ENCODE measurements around the gene TSPYL1.

The TSPYL1 gene

DNA sequence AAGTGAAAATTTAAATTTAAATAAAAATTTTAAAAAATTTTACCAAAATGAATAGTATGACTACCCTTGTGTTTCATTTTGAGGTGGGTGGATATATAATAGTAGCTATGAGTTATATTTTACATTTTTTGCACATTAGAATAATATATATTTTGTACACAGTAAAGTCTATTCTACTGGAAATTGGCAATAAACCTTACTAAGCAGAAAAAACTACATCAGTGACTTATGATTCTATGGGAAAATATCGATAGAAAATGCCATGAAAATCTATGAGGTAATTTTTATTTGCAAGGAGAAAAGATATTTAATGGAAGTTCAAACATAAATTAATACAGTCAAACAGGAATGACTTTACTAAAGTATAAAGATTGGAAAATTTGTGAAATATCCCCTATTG is 23.0 kb downstream of the TSPYL1 start:
- no peak overlapping the region for H3K27ac Mint-ChIP-seq
- H3K36me3 Mint-ChIP-seq (ENCODE audit: low read depth), result peaks cover 7% of the 10 kb centered on the region
- H3K27me3 Mint-ChIP-seq (ENCODE audit: low read depth), result no peaks in the 10 kb centered on the region
- peaks cover 8% of the 10 kb centered on the region for H3K4me1 Mint-ChIP-seq (ENCODE audit: low read depth)
- H3K9me3 Mint-ChIP-seq, result no peaks in the 10 kb centered on the region
- H3K4me3 Mint-ChIP-seq, result no peak overlapping the region

- Mint-ChIP-seq H3K4me3 (no peak overlapping the region), H3K36me3 (ENCODE audit: low read depth) (peaks cover 15% of the 10 kb centered on the region), H3K27ac (no peak overlapping the region), H3K27me3 (ENCODE audit: low read depth) (no peaks in the 10 kb centered on the region), H3K4me1 (ENCODE audit: low read depth) (peaks cover 21% of the 10 kb centered on the region), H3K9me3 (no peaks in the 10 kb centered on the region)
Observed at GRCh38 chr6:116255246-116255800, 24.4 kb downstream of the TSPYL1 start.

DNA sequence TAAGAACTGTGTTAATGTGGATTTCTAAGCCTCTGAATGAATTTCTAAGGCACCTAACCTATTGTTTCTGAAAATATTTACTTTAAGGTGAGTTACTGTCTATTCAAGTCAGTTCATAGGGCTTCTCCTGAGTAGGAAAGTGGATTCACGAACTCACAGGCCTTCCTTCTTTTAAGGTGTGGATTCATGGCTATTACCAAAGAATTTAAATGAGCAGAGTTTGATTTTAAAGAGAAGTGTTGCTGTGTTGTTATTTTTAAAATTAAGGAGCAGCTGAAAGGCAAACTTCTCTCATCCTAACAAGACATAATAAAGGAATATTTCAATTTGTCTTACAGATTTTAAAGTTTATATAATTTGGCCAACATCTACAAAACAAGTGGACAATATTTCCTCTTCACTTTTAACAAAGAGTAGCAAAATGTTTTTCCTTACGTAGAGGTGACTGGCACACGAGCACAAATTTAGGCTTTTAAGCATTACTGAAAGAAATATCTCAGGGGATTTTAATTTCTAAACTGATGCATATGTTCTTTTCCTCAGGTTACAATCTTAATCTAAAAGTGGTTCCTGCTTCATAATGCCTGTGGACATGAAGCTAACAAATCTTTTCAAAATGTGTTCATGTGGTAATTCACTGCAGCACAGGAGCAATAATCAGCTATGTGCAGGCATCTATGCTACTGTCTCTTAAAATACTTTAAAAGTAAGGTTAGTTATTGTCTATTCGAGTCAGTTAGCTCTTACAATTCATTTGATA is 25.3 kb downstream of the TSPYL1 start:
- no peak overlapping the region for H3K27ac Mint-ChIP-seq
- no peaks in the 10 kb centered on the region for H3K27me3 Mint-ChIP-seq (ENCODE audit: low read depth)
- no peaks in the 10 kb centered on the region for H3K9me3 Mint-ChIP-seq
- H3K4me1 Mint-ChIP-seq (ENCODE audit: low read depth), result peaks cover 26% of the 10 kb centered on the region
- no peak overlapping the region for H3K4me3 Mint-ChIP-seq
- peaks cover 18% of the 10 kb centered on the region for H3K36me3 Mint-ChIP-seq (ENCODE audit: low read depth)

DNA sequence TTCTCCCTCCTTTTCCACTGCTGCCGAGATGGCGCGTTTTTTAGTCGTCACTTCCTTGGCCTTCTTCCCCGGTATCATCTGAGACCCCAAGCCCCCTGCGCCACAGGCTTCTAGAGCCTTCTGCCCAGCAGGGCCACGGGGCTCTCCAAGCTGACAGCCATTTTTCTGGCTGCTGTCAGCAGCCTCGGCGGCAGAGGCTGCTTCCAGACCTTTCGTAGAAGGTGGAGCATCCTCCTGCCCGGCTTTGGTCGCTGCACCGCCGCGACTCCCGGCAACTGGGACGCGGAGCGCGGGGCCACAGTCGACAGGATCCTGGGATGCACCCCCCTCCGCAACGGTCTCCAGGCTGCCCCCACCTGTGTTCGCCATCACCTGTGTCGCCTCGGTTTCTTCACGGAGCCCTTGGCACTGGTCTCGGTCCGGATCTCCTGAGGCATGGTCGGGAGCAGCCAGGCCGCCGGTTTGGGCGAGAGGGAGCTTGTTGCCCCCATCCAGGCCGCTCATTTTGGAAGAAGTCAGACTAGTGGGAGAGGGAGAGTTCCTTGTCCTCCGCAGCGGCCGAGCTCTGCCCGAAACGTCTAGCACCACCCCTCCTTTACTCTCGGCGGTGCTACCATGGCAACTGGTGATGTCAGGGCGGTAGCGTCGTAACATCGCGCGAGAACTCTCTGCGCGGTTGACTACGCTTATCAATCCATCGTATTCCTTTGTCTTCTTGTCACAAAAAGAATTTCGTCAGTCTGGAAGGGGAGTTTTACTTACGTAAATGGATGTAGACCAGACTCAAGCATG is 26.0 kb downstream of the TSPYL1 start, which contains the start of gene TSPYL4:
TSPYL4 (minus strand) TSS at position 571 of the 792 bp plus-strand sequence; CDS start at position 504, 67 bp downstream.
- H3K27ac Mint-ChIP-seq, result no peak within 1 kb of the TSS
- no peaks in the 10 kb centered on the region for H3K27me3 Mint-ChIP-seq (ENCODE audit: low read depth)
- no peaks in the 10 kb centered on the region for H3K9me3 Mint-ChIP-seq

GRCh38 chr6:116253188-116253504 is 26.6 kb downstream of the TSPYL1 start:
- Mint-ChIP-seq H3K36me3 (ENCODE audit: low read depth) (peaks cover 23% of the 10 kb centered on the region), H3K9me3 (no peaks in the 10 kb centered on the region), H3K4me3 (no peak overlapping the region), H3K4me1 (ENCODE audit: low read depth) (peaks cover 30% of the 10 kb centered on the region), H3K27me3 (ENCODE audit: low read depth) (no peaks in the 10 kb centered on the region), H3K27ac (no peak overlapping the region)

More for the DNA sequence above, 26.0 kb downstream of the TSPYL1 start, which contains the start of gene TSPYL4:
- Mint-ChIP-seq H3K4me3 (no peak within 1 kb of the TSS), H3K36me3 (ENCODE audit: low read depth) (peaks cover 18% of the 10 kb centered on the region), H3K4me1 (ENCODE audit: low read depth) (peaks cover 26% of the 10 kb centered on the region)

DNA sequence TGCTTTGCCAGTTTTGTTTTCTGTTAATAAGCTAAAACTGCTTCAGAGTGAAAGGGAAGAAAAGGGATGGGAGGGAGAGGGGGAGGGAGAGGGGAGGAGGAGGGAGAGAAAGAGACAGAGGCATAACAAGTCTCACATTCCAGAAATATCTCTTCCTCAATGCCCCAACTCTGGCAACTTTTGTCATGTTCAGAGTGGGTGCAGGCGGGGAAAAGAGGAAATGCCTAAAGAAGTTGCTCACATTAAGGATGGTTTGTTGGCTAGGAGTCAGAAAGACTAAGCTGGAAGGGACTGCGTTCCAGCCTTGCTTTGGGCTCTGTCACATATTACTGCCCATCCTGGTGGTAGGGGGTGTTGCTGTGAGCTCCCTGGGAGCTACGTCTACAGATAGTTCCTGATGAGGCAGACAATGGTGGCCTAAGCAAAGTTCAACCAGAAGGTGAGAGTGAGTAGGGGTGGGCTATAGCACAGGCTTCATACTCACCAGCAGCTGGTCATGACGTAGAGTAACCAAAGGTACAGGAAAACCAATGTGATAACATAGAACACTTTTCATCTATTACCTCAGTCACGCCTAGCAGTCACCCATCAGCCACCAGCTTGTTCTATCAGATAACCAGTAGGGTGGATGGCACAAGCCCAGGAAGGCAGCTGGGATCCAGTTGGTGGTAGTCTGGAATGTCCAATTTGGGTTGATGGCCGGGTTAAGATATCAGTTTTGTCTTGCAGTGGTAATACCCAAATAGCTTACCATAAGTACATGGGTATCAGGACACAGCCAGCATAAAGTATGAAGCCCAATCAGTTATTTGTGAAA is 28.0 kb downstream of the TSPYL1 start:
- Mint-ChIP-seq H3K27me3 (ENCODE audit: low read depth) (no peaks in the 10 kb centered on the region), H3K4me3 (peak overlapping the region; percentile 75), H3K9me3 (no peaks in the 10 kb centered on the region), H3K36me3 (ENCODE audit: low read depth) (peaks cover 23% of the 10 kb centered on the region), H3K27ac (peak overlapping the region; percentile 64), H3K4me1 (ENCODE audit: low read depth) (peaks cover 31% of the 10 kb centered on the region)

GRCh38 chr6:116248577-116248976 is 31.2 kb downstream of the TSPYL1 start:
- Mint-ChIP-seq H3K27me3 (ENCODE audit: low read depth) (no peaks in the 10 kb centered on the region), H3K9me3 (no peaks in the 10 kb centered on the region), H3K36me3 (ENCODE audit: low read depth) (peaks cover 23% of the 10 kb centered on the region), H3K4me1 (ENCODE audit: low read depth) (peaks cover 31% of the 10 kb centered on the region), H3K4me3 (no peak overlapping the region), H3K27ac (no peak overlapping the region)

DNA sequence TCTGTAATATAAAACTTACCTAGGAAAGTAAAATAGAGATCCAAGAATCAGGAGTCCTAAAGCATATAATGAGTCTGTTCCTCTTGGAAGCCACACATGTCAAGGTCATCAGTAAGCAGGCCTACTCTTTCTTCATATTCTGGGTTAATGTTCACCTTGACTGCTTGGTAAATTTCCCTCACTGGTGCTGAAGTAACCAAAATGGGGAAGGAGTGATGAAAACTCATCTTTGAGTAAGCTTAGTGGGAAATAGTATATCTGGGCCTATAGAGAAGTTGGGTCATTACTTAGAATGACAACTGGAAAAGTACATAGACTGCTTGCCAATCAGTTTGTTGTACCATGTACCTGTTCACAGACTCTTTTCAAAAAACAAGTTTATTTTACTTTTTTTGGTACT is 32.4 kb downstream of the TSPYL1 start:
- no peaks in the 10 kb centered on the region for H3K9me3 Mint-ChIP-seq
- no peak overlapping the region for H3K4me3 Mint-ChIP-seq
- H3K27me3 Mint-ChIP-seq (ENCODE audit: low read depth), result no peaks in the 10 kb centered on the region
- no peak overlapping the region for H3K27ac Mint-ChIP-seq
- H3K4me1 Mint-ChIP-seq (ENCODE audit: low read depth), result peaks cover 29% of the 10 kb centered on the region
- peaks cover 21% of the 10 kb centered on the region for H3K36me3 Mint-ChIP-seq (ENCODE audit: low read depth)

DNA sequence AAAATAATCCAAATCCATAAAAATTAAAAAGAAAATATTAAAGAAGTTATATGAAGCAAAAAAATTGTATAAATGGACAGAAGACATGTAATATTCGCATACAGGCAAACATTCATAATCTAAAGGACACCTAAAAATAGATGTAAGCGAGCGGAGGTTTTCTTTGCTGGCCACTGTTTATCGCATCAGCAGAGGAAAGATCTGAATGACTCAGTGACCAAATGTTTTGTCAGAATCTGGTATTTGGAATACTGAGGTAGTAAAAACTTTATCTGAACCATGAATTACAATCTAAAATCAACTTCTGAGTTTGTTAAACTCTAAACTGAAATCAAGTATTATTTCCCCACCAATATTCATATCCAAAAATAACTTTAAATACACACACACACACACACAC is 33.6 kb downstream of the TSPYL1 start:
- Mint-ChIP-seq H3K4me1 (ENCODE audit: low read depth) (peaks cover 17% of the 10 kb centered on the region), H3K36me3 (ENCODE audit: low read depth) (peaks cover 14% of the 10 kb centered on the region), H3K4me3 (no peak overlapping the region), H3K27ac (no peak overlapping the region), H3K27me3 (ENCODE audit: low read depth) (no peaks in the 10 kb centered on the region), H3K9me3 (no peaks in the 10 kb centered on the region)

DNA sequence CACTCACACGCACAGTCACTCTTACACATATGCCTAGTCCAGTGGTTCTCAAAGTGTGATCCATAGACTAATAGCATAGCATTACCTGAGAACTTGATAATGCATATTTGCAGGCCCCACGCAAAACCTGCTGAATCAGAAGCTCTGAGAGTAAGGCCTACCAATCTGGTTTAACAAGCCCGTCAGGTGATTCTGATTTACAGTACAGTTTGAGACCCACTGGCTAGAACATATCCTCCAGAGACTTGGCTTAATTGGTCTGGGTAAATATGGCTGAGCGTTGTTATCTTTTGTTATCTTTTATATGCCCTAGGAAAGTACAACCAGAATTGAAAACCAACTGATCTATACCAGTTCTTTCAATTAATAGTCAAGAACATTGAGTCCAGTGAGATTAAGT is 35.4 kb downstream of the TSPYL1 start:
- Mint-ChIP-seq H3K4me1 (ENCODE audit: low read depth) (peaks cover 5% of the 10 kb centered on the region), H3K9me3 (no peaks in the 10 kb centered on the region), H3K4me3 (no peak overlapping the region), H3K27me3 (ENCODE audit: low read depth) (no peaks in the 10 kb centered on the region), H3K27ac (no peak overlapping the region), H3K36me3 (ENCODE audit: low read depth) (peaks cover 5% of the 10 kb centered on the region)

DNA sequence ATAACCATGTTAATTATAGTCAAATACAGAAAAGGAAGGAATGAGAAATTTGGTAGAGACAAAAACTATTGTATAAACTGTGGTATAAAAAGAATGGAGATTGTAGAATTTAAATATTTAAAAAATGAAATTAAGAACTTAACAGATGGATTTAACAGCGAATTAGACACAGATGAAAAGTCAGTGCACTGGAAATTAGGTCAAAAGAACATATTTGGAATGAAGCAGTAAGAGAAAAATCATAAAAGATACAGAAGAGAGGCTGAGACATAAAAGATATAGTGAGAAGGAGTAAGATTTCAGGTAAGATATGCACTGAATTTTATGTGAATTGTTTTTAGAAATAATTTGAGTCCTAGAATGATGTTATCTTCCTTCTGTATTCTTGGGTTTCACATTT is 39.9 kb downstream of the TSPYL1 start:
- Mint-ChIP-seq H3K36me3 (ENCODE audit: low read depth) (no peaks in the 10 kb centered on the region), H3K27me3 (ENCODE audit: low read depth) (no peaks in the 10 kb centered on the region)

GRCh38 chr6:116239256-116239655 is 40.5 kb downstream of the TSPYL1 start:
- H3K4me1 Mint-ChIP-seq (ENCODE audit: low read depth), result no peaks in the 10 kb centered on the region
- H3K27me3 Mint-ChIP-seq (ENCODE audit: low read depth), result no peaks in the 10 kb centered on the region
- H3K27ac Mint-ChIP-seq, result no peak overlapping the region
- no peaks in the 10 kb centered on the region for H3K9me3 Mint-ChIP-seq
- H3K36me3 Mint-ChIP-seq (ENCODE audit: low read depth), result no peaks in the 10 kb centered on the region
- H3K4me3 Mint-ChIP-seq, result no peak overlapping the region

More for the DNA sequence above, 39.9 kb downstream of the TSPYL1 start:
- no peaks in the 10 kb centered on the region for H3K9me3 Mint-ChIP-seq
- no peaks in the 10 kb centered on the region for H3K4me1 Mint-ChIP-seq (ENCODE audit: low read depth)
- H3K27ac Mint-ChIP-seq, result no peak overlapping the region
- no peak overlapping the region for H3K4me3 Mint-ChIP-seq

GRCh38 chr6:116238083-116238482 is 41.6 kb downstream of the TSPYL1 start:
- Mint-ChIP-seq H3K27ac (no peak overlapping the region), H3K4me1 (ENCODE audit: low read depth) (no peaks in the 10 kb centered on the region), H3K4me3 (no peak overlapping the region), H3K36me3 (ENCODE audit: low read depth) (no peaks in the 10 kb centered on the region), H3K27me3 (ENCODE audit: low read depth) (no peaks in the 10 kb centered on the region), H3K9me3 (no peaks in the 10 kb centered on the region)

- Mint-ChIP-seq H3K36me3 (ENCODE audit: low read depth) (no peaks in the 10 kb centered on the region), H3K27me3 (ENCODE audit: low read depth) (no peaks in the 10 kb centered on the region), H3K27ac (no peak overlapping the region), H3K4me3 (no peak overlapping the region), H3K4me1 (ENCODE audit: low read depth) (no peaks in the 10 kb centered on the region), H3K9me3 (no peaks in the 10 kb centered on the region)
Observed at GRCh38 chr6:116234689-116235088, 45.0 kb downstream of the TSPYL1 start.
